NOMO-1 treated with dmso at 0.1 percent for 144 hours (cell line): Measurements from ENCODE around the gene VSTM4.

ENCODE experiments used
- DNase-seq: peaks from one replicate; lab custom pipeline; 2025; ENCODE audit not compliant: unreplicated experiment; lab: John Stamatoyannopoulos, UW

The VSTM4 gene

GRCh38 chr10:49093922-49094321, 21.4 kb downstream of the VSTM4 start:
- no peak for DNase-seq

- no peak for DNase-seq
Observed at GRCh38 chr10:49092477-49092876, 22.8 kb downstream of the VSTM4 start.

GRCh38 chr10:49091450-49092210, 23.7 kb downstream of the VSTM4 start:
- no peak for DNase-seq

GRCh38 chr10:49090696-49091380, 24.5 kb downstream of the VSTM4 start:
- no peak for DNase-seq

- DNase-seq: no peak
Observed at GRCh38 chr10:49090189-49090575, 25.1 kb downstream of the VSTM4 start.

GRCh38 chr10:49089557-49090188, 25.6 kb downstream of the VSTM4 start:
- no peak for DNase-seq

- DNase-seq: no peak
Observed at GRCh38 chr10:49089152-49089551, 26.2 kb downstream of the VSTM4 start.

GRCh38 chr10:49086889-49087288, 28.4 kb downstream of the VSTM4 start:
- no peak for DNase-seq

- DNase-seq: no peak
Observed at GRCh38 chr10:49083261-49083660, 32.1 kb downstream of the VSTM4 start.

GRCh38 chr10:49082766-49083165, 32.6 kb downstream of the VSTM4 start:
- DNase-seq: no peak

- DNase-seq: no peak
Observed at GRCh38 chr10:49081547-49082275, 33.6 kb downstream of the VSTM4 start.

- no peak for DNase-seq
Observed at GRCh38 chr10:49080965-49081364, 34.4 kb downstream of the VSTM4 start.

- DNase-seq: peak; percentile 49
Observed at GRCh38 chr10:49080071-49080470, 35.3 kb downstream of the VSTM4 start.

- DNase-seq: no peak
Observed at GRCh38 chr10:49079499-49079898, 35.8 kb downstream of the VSTM4 start.

GRCh38 chr10:49079072-49079471, 36.2 kb downstream of the VSTM4 start:
- DNase-seq: no peak

GRCh38 chr10:49078433-49078832, 36.9 kb downstream of the VSTM4 start:
- no peak for DNase-seq

- DNase-seq: peak; percentile 20
Observed at GRCh38 chr10:49076741-49077521, 38.4 kb downstream of the VSTM4 start.

- no peak for DNase-seq
Observed at GRCh38 chr10:49076319-49076718, 39.0 kb downstream of the VSTM4 start.

GRCh38 chr10:49075743-49076142, 39.6 kb downstream of the VSTM4 start:
- no peak for DNase-seq

GRCh38 chr10:49074836-49075682, 40.3 kb downstream of the VSTM4 start:
- DNase-seq: no peak
